BE2C (cell line): ENCODE measurements around the gene ZNF775.

Experiments
- DNase-seq: peaks from one replicate; pipeline ENCODE4 v3.0.0-alpha.2; 2020
- H3K27me3 ChIP-seq: fragments of 250-450 bp; sonication (Bioruptor Pico); 2 replicates; pipeline ENCODE4 v1.5.1; 2020; ENCODE audit warnings: mild to moderate bottlenecking
- H3K36me3 ChIP-seq: fragments of 250-450 bp; sonication (Bioruptor Pico); 2 replicates; pipeline ENCODE4 v1.5.1; 2020; ENCODE audit warnings: mild to moderate bottlenecking
- H3K4me1 ChIP-seq: fragments of 250-450 bp; sonication (Bioruptor Pico); 2 replicates; pipeline ENCODE4 v1.5.1; 2020
- H3K4me3 ChIP-seq: 2 replicates; pipeline ENCODE4 v1.5.1; 2011; ENCODE audit warnings: low read depth, low read length
- H3K9me3 ChIP-seq: fragments of 250-450 bp; sonication (Bioruptor Pico); 2 replicates; pipeline ENCODE4 v1.5.1; 2020
- CTCF ChIP-seq: IDR thresholded peaks from 2 replicates; pipeline ENCODE4 v1.5.1; 2012; ENCODE audit warnings: mild to moderate bottlenecking, low read depth, low read length

Gene ZNF775

GRCh38 chr7:150372271-150373048 lies 6.7 kb upstream of the ZNF775 start:
- no peak for DNase-seq
- TF ChIP-seq CTCF: no peak
- Histone ChIP-seq H3K4me3 (no peak overlapping the region), H3K27me3 (no peaks in the 10 kb centered on the region), H3K4me1 (no peaks in the 10 kb centered on the region), H3K36me3 (peaks cover 61% of the 10 kb centered on the region), H3K9me3 (no peaks in the 10 kb centered on the region)

GRCh38 chr7:150373049-150373801 lies 5.9 kb upstream of the ZNF775 start:
- DNase-seq: no peak
- Histone ChIP-seq H3K4me1 (no peaks in the 10 kb centered on the region), H3K9me3 (no peaks in the 10 kb centered on the region), H3K27me3 (no peaks in the 10 kb centered on the region), H3K36me3 (peaks cover 61% of the 10 kb centered on the region), H3K4me3 (no peak overlapping the region)
- TF ChIP-seq CTCF: no peak

- Histone ChIP-seq H3K4me3 (no peak overlapping the region), H3K36me3 (peaks cover 61% of the 10 kb centered on the region), H3K27me3 (no peaks in the 10 kb centered on the region), H3K4me1 (no peaks in the 10 kb centered on the region), H3K9me3 (no peaks in the 10 kb centered on the region)
- no peak for TF ChIP-seq CTCF
- DNase-seq: no peak
These were observed 5.1 kb upstream of the ZNF775 start for GRCh38 chr7:150374026-150374425.

- no peak for TF ChIP-seq CTCF
- H3K4me1 ChIP-seq: no peaks in the 10 kb centered on the region
- DNase-seq: no peak
- no peaks in the 10 kb centered on the region for H3K9me3 ChIP-seq
- peaks cover 61% of the 10 kb centered on the region for H3K36me3 ChIP-seq
- no peak overlapping the region for H3K4me3 ChIP-seq
- no peaks in the 10 kb centered on the region for H3K27me3 ChIP-seq
These were observed 4.7 kb upstream of the ZNF775 start for GRCh38 chr7:150374472-150374871.

- Histone ChIP-seq H3K4me1 (no peaks in the 10 kb centered on the region), H3K36me3 (peaks cover 49% of the 10 kb centered on the region), H3K9me3 (no peaks in the 10 kb centered on the region), H3K4me3 (no peak overlapping the region), H3K27me3 (no peaks in the 10 kb centered on the region)
- no peak for TF ChIP-seq CTCF
- no peak for DNase-seq
These were observed 3.2 kb upstream of the ZNF775 start for GRCh38 chr7:150375662-150376521.
